PC-9 (cell line): ENCODE results near the gene ABLIM1. TPM values are rescaled to one million over a fixed set of nuclear protein-coding genes. Genes with fewer than 3 reads are reported as not detected.
A peak's percentile ranks its signal among the peaks of the same experiment; 100 is the strongest.

Experiments used
- BruUV-seq: library from RNA; stranded (reverse); fragments of 400-500 nt; replicated peaks from 2 replicates; lab custom pipeline; 2021; lab: Mats Ljungman, UMichigan
- CTCF ChIA-PET: fragments of 300-600 bp; sonication (Branson Sonifier 250); formaldehyde crosslinking; loops from one replicate; lab custom pipeline; 2022; ENCODE audit warnings: antibody characterized with exemption; lab: Charles Lee
- POLR2A ChIA-PET: fragments of 300-600 bp; sonication (Branson Sonifier 250); formaldehyde crosslinking; loops from one replicate; lab custom pipeline; 2022; ENCODE audit warnings: antibody characterized with exemption; ENCODE audit not compliant: unreplicated experiment; lab: Charles Lee
- DNase-seq, 2 experiments: peaks; one replicate each; pipeline versions ENCODE4 v3.0.0 to v3.0.0-alpha.2; 2015 to 2022; ENCODE audit warnings: mixed read lengths in 1 of 2
- H2AFZ ChIP-seq: fragments of 200-600 bp; sonication (generic); 2 replicates; pipeline ENCODE4 v1.8.1; 2017; ENCODE audit warnings: antibody characterized with exemption
- H3F3A ChIP-seq: fragments of 200-600 bp; sonication (generic); 2 replicates; pipeline ENCODE4 v1.8.1; 2017; ENCODE audit warnings: antibody characterized with exemption, mild to moderate bottlenecking, low read depth; ENCODE audit not compliant: insufficient read depth
- H3K27ac ChIP-seq: fragments of 200-600 bp; sonication (generic); 2 replicates; pipeline ENCODE4 v1.6.1; 2016; ENCODE audit warnings: mixed run types
- H3K27me3 ChIP-seq: fragments of 200-600 bp; sonication (generic); 2 replicates; pipeline ENCODE4 v1.6.1; 2016; ENCODE audit warnings: low read depth, mixed run types; ENCODE audit not compliant: insufficient read depth
- H3K36me3 ChIP-seq: fragments of 200-600 bp; sonication (generic); 2 replicates; pipeline ENCODE4 v1.6.1; 2016; ENCODE audit warnings: low read depth, mixed run types
- H3K4me1 ChIP-seq: fragments of 200-600 bp; sonication (generic); replicated peaks from 2 replicates; pipeline ENCODE4 v1.6.1; 2016; ENCODE audit warnings: mixed run types; ENCODE audit not compliant: insufficient read depth
- H3K4me2 ChIP-seq: fragments of 200-600 bp; sonication (generic); 2 replicates; pipeline ENCODE4 v1.6.1; 2017; ENCODE audit warnings: mixed run types
- H3K4me3 ChIP-seq: fragments of 200-600 bp; sonication (generic); 2 replicates; pipeline ENCODE4 v1.6.1; 2016; ENCODE audit warnings: mixed run types
- H3K79me2 ChIP-seq: fragments of 200-600 bp; sonication (generic); 2 replicates; pipeline ENCODE4 v1.6.1; 2017; ENCODE audit warnings: low read depth, mixed run types
- H3K9me2 ChIP-seq: fragments of 200-600 bp; sonication (generic); 2 replicates; pipeline ENCODE4 v1.8.1; 2017; ENCODE audit warnings: mild to moderate bottlenecking; ENCODE audit not compliant: insufficient read depth
- H3K9me3 ChIP-seq: fragments of 200-600 bp; sonication (generic); 2 replicates; pipeline ENCODE4 v1.8.1; 2016; ENCODE audit warnings: low read depth; ENCODE audit not compliant: insufficient read depth
- H4K20me1 ChIP-seq: fragments of 200-600 bp; sonication (generic); 2 replicates; pipeline ENCODE4 v1.8.1; 2017; ENCODE audit not compliant: insufficient read depth
- EZH2 ChIP-seq: fragments of 200-600 bp; sonication (generic); IDR thresholded peaks from 2 replicates; pipeline ENCODE4 v1.8.0; 2017; ENCODE audit warnings: antibody characterized with exemption, low read depth
- intact Hi-C: fragments of 100-400 bp; cut with micrococcal nuclease; formaldehyde crosslinking; loops from one replicate; pipeline ENCODE4 v1.10.0; 2022; ENCODE audit not compliant: unreplicated experiment
- total RNA-seq: library from RNA; stranded (reverse); gene quantifications from 2 replicates; pipeline ENCODE4 v1.2.3, GENCODE V29; 2021
- TF ChIP-seq, protein P1 (sequence below): fragments of 200-600 bp; sonication (generic); conservative IDR thresholded peaks from 2 replicates; pipeline ENCODE4 v1.6.1; 2017; ENCODE audit warnings: mixed run types, antibody characterized with exemption, mild to moderate bottlenecking, moderate library complexity

Gene ABLIM1
- total RNA-seq, 1 experiment from 2014 or later: 68.7 TPM

DNA sequence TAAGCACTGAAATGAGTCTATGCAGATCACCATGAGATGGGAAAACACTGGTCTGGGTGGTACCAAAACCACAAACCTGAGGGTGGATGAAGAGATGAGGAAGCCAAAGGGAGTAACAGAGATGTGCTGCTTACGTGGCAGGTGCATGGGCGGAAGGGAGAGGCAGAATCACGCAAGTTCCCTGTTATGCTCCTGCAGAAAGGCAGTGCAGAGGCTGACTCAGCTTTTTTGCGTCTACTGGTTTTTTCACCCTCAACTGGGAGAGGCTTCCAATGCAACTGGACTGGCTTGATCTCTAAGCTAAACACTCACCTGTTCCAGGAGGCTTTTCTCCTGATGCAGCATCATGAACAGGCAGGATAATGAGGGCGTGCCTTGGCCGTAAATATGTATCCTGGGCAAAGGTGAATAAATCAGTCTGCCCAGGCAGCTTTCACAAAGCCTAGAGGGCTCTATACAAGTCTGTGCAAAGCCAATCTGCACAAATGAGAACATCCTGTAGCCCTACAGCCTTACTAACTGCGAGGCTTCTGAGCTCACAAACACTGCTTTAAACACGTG lies 158.4 kb downstream of the ABLIM1 start:
- peak overlapping the region; percentile 60 for H3K4me2 ChIP-seq
- H3K27me3 ChIP-seq: no peaks in the 10 kb centered on the region
- H3K4me3 ChIP-seq: no peak overlapping the region
- H3K4me1 ChIP-seq: peaks cover 34% of the 10 kb centered on the region
- H3K9me2 ChIP-seq: no peaks in the 10 kb centered on the region
- ChIA-PET CTCF (no interaction called here), POLR2A (no interaction called here)
- H2AFZ ChIP-seq: no peak overlapping the region
- TF ChIP-seq, protein P1, sequence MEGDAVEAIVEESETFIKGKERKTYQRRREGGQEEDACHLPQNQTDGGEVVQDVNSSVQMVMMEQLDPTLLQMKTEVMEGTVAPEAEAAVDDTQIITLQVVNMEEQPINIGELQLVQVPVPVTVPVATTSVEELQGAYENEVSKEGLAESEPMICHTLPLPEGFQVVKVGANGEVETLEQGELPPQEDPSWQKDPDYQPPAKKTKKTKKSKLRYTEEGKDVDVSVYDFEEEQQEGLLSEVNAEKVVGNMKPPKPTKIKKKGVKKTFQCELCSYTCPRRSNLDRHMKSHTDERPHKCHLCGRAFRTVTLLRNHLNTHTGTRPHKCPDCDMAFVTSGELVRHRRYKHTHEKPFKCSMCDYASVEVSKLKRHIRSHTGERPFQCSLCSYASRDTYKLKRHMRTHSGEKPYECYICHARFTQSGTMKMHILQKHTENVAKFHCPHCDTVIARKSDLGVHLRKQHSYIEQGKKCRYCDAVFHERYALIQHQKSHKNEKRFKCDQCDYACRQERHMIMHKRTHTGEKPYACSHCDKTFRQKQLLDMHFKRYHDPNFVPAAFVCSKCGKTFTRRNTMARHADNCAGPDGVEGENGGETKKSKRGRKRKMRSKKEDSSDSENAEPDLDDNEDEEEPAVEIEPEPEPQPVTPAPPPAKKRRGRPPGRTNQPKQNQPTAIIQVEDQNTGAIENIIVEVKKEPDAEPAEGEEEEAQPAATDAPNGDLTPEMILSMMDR: no peak
- TF ChIP-seq EZH2: no peak
- no peaks in the 10 kb centered on the region for H3K36me3 ChIP-seq
- DNase-seq: peak; percentile 43 to 89
- peaks cover 48% of the 10 kb centered on the region for H3K79me2 ChIP-seq
- no TSS peak for BruUV-seq
- intact Hi-C loops: no loop called here
- H3K27ac ChIP-seq: peak overlapping the region; percentile 68
- H3K9me3 ChIP-seq: no peaks in the 10 kb centered on the region
- peaks cover 15% of the 10 kb centered on the region for H3F3A ChIP-seq
- no peaks in the 10 kb centered on the region for H4K20me1 ChIP-seq

DNA sequence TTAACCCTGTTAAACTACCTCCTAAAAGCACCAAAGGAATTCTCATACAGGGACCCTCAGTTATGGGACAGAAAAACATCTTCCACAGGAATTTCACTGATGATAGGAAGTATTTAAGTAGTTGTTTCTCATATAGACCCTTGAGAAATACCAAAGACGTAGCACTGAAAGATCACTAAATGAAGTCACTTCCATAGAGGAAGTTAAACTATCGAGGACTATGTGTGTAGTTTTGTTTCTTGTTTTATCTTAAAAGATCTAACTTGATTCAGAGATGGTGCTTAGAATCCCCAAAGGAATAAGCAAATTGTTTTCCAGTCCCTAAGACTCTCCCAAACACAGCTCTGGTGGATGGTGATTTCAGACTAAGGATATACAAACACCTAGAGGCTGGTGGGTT lies 159.0 kb downstream of the ABLIM1 start:
- no TSS peak for BruUV-seq
- Histone ChIP-seq H3K9me2 (no peaks in the 10 kb centered on the region), H3K4me1 (peaks cover 28% of the 10 kb centered on the region), H4K20me1 (no peaks in the 10 kb centered on the region), H3F3A (peaks cover 10% of the 10 kb centered on the region), H3K36me3 (no peaks in the 10 kb centered on the region), H3K27ac (peak overlapping the region; percentile 68), H3K79me2 (peaks cover 43% of the 10 kb centered on the region), H3K4me3 (no peak overlapping the region), H2AFZ (no peak overlapping the region), H3K4me2 (peak overlapping the region; percentile 60), H3K9me3 (no peaks in the 10 kb centered on the region), H3K27me3 (no peaks in the 10 kb centered on the region)
- intact Hi-C loops: no loop called here
- ChIA-PET POLR2A (no interaction called here), CTCF (no interaction called here)
- DNase-seq: no peak
- TF ChIP-seq, protein P1: no peak
- TF ChIP-seq EZH2: no peak

DNA sequence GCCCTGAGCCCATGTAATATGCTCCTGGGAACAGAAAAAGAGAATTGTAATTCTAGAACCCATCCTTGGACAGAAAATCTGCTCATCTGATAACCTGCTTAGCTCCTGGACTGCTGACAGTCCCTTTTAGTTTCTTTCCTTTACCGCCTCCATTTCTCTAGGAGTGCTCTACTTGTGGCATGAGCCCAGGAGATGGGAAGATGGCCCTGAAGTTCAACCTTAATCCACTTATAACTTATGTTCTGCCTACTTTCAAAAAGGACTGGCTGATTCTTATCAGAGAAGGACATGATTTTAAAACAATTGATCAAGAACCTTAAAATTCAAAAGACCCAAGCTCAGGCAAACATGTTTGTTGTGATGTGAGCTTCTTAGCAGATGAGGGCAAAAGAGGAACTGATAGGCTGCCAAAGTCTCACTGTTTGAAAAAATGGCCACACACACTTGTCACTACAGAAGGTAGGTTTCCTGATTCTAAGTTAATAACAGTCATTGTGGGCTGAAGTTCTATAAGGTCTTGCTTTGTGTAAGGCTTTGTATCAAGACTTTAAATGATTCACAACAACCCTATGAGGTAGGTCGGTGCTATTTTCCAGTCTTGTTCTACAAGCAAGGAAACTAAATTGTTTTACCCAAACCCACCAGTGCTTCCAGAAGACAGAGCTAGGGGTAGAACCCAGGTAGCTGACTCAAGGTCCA lies 159.5 kb downstream of the ABLIM1 start:
- no peaks in the 10 kb centered on the region for H3K27me3 ChIP-seq
- no peak for DNase-seq
- H3K27ac ChIP-seq: peak overlapping the region; percentile 68
- intact Hi-C loops: no loop called here
- CTCF ChIA-PET: no interaction called here
- H4K20me1 ChIP-seq: no peaks in the 10 kb centered on the region
- H2AFZ ChIP-seq: no peak overlapping the region
- H3K9me2 ChIP-seq: no peaks in the 10 kb centered on the region
- no peak overlapping the region for H3K4me3 ChIP-seq
- POLR2A ChIA-PET: interaction anchor here (0.6 kb wide), 1 partner anchor 419 kb away, joined by 5 read pairs; no protein-coding TSS in a partner anchor
- peaks cover 37% of the 10 kb centered on the region for H3K79me2 ChIP-seq
- peaks cover 10% of the 10 kb centered on the region for H3F3A ChIP-seq
- no peak for TF ChIP-seq EZH2
- TF ChIP-seq, protein P1: no peak
- no peaks in the 10 kb centered on the region for H3K9me3 ChIP-seq
- H3K36me3 ChIP-seq: no peaks in the 10 kb centered on the region
- peaks cover 23% of the 10 kb centered on the region for H3K4me1 ChIP-seq
- no TSS peak for BruUV-seq
- H3K4me2 ChIP-seq: no peak overlapping the region
